ENCODE data around the gene TFIP11.

GRCh38 chr22:26502688-26503561 lies 9.3 kb downstream of the TFIP11 start:
- TF ChIP-seq TAF1 (IDR thresholded peaks at IDR 0.05; ENCODE audit: borderline replicate concordance, low read depth, low read length) (no peak), POLR2AphosphoS5 (IDR thresholded peaks at IDR 0.05; ENCODE audit: low read depth, low read length) (0 out of 2 replicates have a peak, but pooled peaks have one; percentile 6), POLR2A (IDR thresholded peaks at IDR 0.05; ENCODE audit: low read depth, low read length) (no peak)
